Measurements from ENCODE around the gene TUT4. TPM values are rescaled to one million over a fixed set of nuclear protein-coding genes. Genes with fewer than 3 reads are reported as not detected.
A peak's percentile ranks its signal among the peaks of the same experiment; 100 is the strongest.

Gene TUT4
- total and polyA plus RNA-seq, 2 donors (not counting 1 experiment from before 2014, with no cell fraction given): 29.3 to 37.5 TPM

DNA sequence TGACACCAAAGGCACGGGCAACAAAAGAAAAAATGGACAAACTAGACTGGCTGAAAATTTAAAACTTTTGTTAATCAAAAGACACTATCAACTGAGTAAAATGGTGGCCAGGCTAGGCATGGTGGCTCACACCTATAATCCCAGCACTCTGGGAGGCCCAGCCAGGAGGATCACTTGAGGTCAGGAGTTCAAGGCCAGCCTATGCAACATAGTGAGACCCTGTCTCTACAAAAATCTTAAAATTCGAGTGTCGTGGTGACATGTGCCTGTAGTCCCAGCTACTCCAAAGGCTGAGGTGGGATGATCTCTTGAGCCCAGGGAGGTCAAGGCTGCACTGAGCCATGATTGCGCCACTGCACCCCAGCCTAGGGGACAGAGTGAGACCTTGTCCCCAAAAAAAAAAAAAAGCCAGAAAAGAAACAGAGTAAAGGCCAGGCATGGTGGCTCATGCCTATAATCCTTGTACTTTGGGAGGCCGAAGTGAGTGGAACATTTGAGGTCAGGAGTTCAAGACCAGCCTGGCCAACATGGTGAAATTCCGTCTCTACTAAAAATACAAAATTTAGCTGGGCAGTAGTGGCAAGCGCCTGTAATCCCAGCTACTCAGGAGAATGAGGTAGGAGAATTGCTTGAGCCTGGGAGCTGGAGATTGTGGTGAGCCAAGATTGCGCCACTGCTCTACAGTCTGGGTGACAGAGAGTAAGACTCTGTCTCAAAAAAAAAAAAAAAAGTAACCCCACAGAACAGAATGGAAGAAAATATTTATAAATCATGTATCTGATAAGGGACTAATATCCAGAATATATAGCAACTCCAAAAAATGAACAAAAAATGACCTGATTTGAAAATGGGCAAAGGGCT, 8.0 kb downstream of the TUT4 start:
- no peaks in the 10 kb centered on the region for H3K9me3 ChIP-seq (ENCODE audit: control insufficient read depth, insufficient read depth, low read depth, low read length)
- TF ChIP-seq, protein P1, sequence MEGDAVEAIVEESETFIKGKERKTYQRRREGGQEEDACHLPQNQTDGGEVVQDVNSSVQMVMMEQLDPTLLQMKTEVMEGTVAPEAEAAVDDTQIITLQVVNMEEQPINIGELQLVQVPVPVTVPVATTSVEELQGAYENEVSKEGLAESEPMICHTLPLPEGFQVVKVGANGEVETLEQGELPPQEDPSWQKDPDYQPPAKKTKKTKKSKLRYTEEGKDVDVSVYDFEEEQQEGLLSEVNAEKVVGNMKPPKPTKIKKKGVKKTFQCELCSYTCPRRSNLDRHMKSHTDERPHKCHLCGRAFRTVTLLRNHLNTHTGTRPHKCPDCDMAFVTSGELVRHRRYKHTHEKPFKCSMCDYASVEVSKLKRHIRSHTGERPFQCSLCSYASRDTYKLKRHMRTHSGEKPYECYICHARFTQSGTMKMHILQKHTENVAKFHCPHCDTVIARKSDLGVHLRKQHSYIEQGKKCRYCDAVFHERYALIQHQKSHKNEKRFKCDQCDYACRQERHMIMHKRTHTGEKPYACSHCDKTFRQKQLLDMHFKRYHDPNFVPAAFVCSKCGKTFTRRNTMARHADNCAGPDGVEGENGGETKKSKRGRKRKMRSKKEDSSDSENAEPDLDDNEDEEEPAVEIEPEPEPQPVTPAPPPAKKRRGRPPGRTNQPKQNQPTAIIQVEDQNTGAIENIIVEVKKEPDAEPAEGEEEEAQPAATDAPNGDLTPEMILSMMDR (conservative IDR thresholded peaks at IDR 0.05 in 1 of 2, IDR thresholded peaks at IDR 0.05 in 1 of 2; ENCODE audit: low read depth in 1 of 2, low read length in 2 of 2): no peak
- no peak for TF ChIP-seq EZH2 (IDR thresholded peaks at IDR 0.05; ENCODE audit: low read length, missing control alignments)
- no peak overlapping the region for H3K4me3 ChIP-seq (replicated peaks in 1 of 4; ENCODE audit: control extremely low read depth in 1 of 4, insufficient read depth in 1 of 4, low read depth in 3 of 4, low read length in 4 of 4)
- H3K79me2 ChIP-seq (ENCODE audit: control insufficient read depth, insufficient read depth, low read length): peaks cover 44% of the 10 kb centered on the region
- no peaks in the 10 kb centered on the region for H3K36me3 ChIP-seq (ENCODE audit: control insufficient read depth, insufficient read depth, low read length)
- no peak overlapping the region for H3K27ac ChIP-seq (ENCODE audit: insufficient read depth, low read length)
- no peak overlapping the region for H3K4me2 ChIP-seq (ENCODE audit: extremely low read depth, insufficient read depth, low read length)
- no peaks in the 10 kb centered on the region for H4K20me1 ChIP-seq (ENCODE audit: control insufficient read depth, extremely low read depth, insufficient read depth, low read length)
- DNase-seq (ENCODE audit: low read depth in 2 of 2): no peak
- H3K4me1 ChIP-seq (ENCODE audit: control insufficient read depth, extremely low read depth, insufficient read depth, low read length): no peaks in the 10 kb centered on the region
- no peaks in the 10 kb centered on the region for H3K27me3 ChIP-seq (ENCODE audit: control insufficient read depth, insufficient read depth, low read length)
- no peak overlapping the region for H2AFZ ChIP-seq (ENCODE audit: low read length)
- H3K9ac ChIP-seq (ENCODE audit: insufficient read depth, low read length): no peak overlapping the region

DNA sequence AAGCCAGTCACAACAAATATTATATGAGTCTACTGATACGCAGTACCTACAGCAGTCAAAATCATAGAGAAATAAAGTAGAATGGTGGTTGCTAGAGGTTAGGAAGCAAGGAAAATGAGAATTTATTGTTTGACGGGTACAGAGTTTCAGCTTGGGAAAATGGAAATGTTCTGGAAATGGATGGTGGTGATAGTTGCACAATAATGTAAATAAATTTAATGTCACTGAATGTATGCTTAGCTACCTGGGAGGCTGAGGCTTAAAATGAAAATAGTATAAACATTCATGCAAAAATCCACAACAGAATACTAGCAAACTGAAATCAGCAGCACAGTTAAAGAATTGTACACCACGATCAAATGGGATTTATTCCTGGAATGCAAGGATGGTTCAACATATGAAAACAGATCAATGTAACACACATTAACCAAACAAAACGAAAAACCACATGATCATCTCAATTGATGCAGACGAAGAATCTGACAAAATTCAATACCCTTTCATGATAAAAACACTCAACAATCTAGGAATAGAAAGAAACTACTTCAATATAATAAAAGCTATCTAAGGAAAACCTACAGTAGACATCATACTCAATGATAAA, 10.7 kb downstream of the TUT4 start:
- no peak for TF ChIP-seq EZH2 (IDR thresholded peaks at IDR 0.05; ENCODE audit: low read length, missing control alignments)
- TF ChIP-seq, protein P1 (conservative IDR thresholded peaks at IDR 0.05 in 1 of 2, IDR thresholded peaks at IDR 0.05 in 1 of 2; ENCODE audit: low read depth in 1 of 2, low read length in 2 of 2): no peak
- no peaks in the 10 kb centered on the region for H3K27me3 ChIP-seq (ENCODE audit: control insufficient read depth, insufficient read depth, low read length)
- H3K4me1 ChIP-seq (ENCODE audit: control insufficient read depth, extremely low read depth, insufficient read depth, low read length): no peaks in the 10 kb centered on the region
- no peak overlapping the region for H3K4me3 ChIP-seq (replicated peaks in 1 of 4; ENCODE audit: control extremely low read depth in 1 of 4, insufficient read depth in 1 of 4, low read depth in 3 of 4, low read length in 4 of 4)
- no peak overlapping the region for H3K4me2 ChIP-seq (ENCODE audit: extremely low read depth, insufficient read depth, low read length)
- no peak overlapping the region for H3K9ac ChIP-seq (ENCODE audit: insufficient read depth, low read length)
- H3K27ac ChIP-seq (ENCODE audit: insufficient read depth, low read length): no peak overlapping the region
- no peak for DNase-seq (ENCODE audit: low read depth in 2 of 2)
- H3K79me2 ChIP-seq (ENCODE audit: control insufficient read depth, insufficient read depth, low read length): peaks cover 32% of the 10 kb centered on the region
- no peaks in the 10 kb centered on the region for H4K20me1 ChIP-seq (ENCODE audit: control insufficient read depth, extremely low read depth, insufficient read depth, low read length)
- H3K9me3 ChIP-seq (ENCODE audit: control insufficient read depth, insufficient read depth, low read depth, low read length): no peaks in the 10 kb centered on the region
- no peaks in the 10 kb centered on the region for H3K36me3 ChIP-seq (ENCODE audit: control insufficient read depth, insufficient read depth, low read length)
- H2AFZ ChIP-seq (ENCODE audit: low read length): no peak overlapping the region

DNA sequence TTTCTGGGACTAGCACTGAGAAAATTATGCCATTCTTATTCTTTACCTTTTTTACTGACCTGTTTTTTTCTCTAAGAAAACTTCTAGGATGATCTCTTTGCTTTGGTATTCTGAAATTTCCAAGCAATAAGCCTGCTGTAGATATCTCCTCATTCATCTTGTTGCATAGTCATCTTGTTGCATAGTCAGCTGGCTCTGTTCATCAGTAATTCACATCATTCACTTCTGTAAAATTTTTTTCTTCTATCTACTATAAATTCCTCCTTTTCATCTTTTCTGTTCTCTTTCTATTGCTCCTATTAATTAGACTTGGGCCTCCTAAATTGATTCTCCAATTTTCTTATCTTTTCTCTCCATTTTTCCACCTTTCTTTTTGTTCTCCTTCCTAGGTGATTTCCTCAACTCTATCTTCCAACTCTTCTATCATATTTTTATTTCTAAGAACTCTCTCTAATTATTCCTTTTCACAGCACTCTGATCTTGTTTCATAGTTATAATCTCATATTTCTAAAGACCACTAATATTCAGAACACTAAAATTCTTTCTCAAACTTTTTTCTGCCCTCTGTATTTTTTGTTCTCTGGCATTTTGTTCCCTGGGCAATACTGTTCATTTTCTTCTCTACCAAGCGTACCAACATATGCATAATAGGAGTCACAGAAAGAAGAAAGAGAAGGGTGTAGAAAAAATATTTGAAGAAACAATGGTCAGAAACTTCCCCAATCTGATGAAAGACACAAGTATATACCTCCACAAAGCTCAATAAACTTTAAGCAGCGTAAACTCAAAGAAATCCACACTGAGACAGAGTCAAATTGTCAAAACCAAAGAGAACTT, 17.7 kb downstream of the TUT4 start:
- Histone ChIP-seq H3K79me2 (ENCODE audit: control insufficient read depth, insufficient read depth, low read length) (peaks cover 3% of the 10 kb centered on the region), H3K4me2 (ENCODE audit: extremely low read depth, insufficient read depth, low read length) (no peak overlapping the region), H3K27ac (ENCODE audit: insufficient read depth, low read length) (no peak overlapping the region), H3K27me3 (ENCODE audit: control insufficient read depth, insufficient read depth, low read length) (no peaks in the 10 kb centered on the region), H3K4me3 (replicated peaks in 1 of 4; ENCODE audit: control extremely low read depth in 1 of 4, insufficient read depth in 1 of 4, low read depth in 3 of 4, low read length in 4 of 4) (no peak overlapping the region), H3K36me3 (ENCODE audit: control insufficient read depth, insufficient read depth, low read length) (no peaks in the 10 kb centered on the region), H3K9me3 (ENCODE audit: control insufficient read depth, insufficient read depth, low read depth, low read length) (no peaks in the 10 kb centered on the region), H2AFZ (ENCODE audit: low read length) (no peak overlapping the region), H4K20me1 (ENCODE audit: control insufficient read depth, extremely low read depth, insufficient read depth, low read length) (no peaks in the 10 kb centered on the region), H3K9ac (ENCODE audit: insufficient read depth, low read length) (no peak overlapping the region), H3K4me1 (ENCODE audit: control insufficient read depth, extremely low read depth, insufficient read depth, low read length) (no peaks in the 10 kb centered on the region)
- DNase-seq (ENCODE audit: low read depth in 2 of 2): peak; percentile 33 to 72
- TF ChIP-seq, protein P1 (conservative IDR thresholded peaks at IDR 0.05 in 1 of 2, IDR thresholded peaks at IDR 0.05 in 1 of 2; ENCODE audit: low read depth in 1 of 2, low read length in 2 of 2): no peak
- no peak for TF ChIP-seq EZH2 (IDR thresholded peaks at IDR 0.05; ENCODE audit: low read length, missing control alignments)
